Measurements from ENCODE around the gene EIF3J. TPM values are rescaled to one million over a fixed set of nuclear protein-coding genes. Genes with fewer than 3 reads are reported as not detected.

Gene EIF3J
- total and polyA plus RNA-seq, 3 donors from 2014 or later: 33.4 to 65.6 (median 60.3) TPM

GRCh38 chr15:44532689-44533088 lies 4.3 kb upstream of the EIF3J start:
- Histone ChIP-seq H3K4me3 (no peak overlapping the region), H3K36me3 (ENCODE audit: low read depth, missing control alignments) (no peaks in the 10 kb centered on the region), H3K4me1 (peaks cover under 1% of the 10 kb centered on the region), H3K27me3 (no peaks in the 10 kb centered on the region), H3K27ac (no peak overlapping the region), H3K9me3 (no peaks in the 10 kb centered on the region)
- DNase-seq: no peak
- intact Hi-C loops (cut with DNase I; ENCODE audit: low total_unique reads): no loop called here
- TF ChIP-seq CTCF (IDR thresholded peaks at IDR 0.05) (no peak), POLR2A (IDR thresholded peaks at IDR 0.05) (no peak)
- 90 to 99% methylated on average over 3 of the region's 3 CpGs for WGBS, 2 donors

- no peak overlapping the region for H3K4me3 ChIP-seq
- H3K36me3 ChIP-seq (ENCODE audit: low read depth, missing control alignments): no peaks in the 10 kb centered on the region
- no peak for DNase-seq
- TF ChIP-seq POLR2A (IDR thresholded peaks at IDR 0.05) (no peak), CTCF (IDR thresholded peaks at IDR 0.05) (no peak)
- peaks cover 10% of the 10 kb centered on the region for H3K4me1 ChIP-seq
- intact Hi-C loops (cut with DNase I; ENCODE audit: low total_unique reads): no loop called here
- no peak overlapping the region for H3K27ac ChIP-seq
- no peaks in the 10 kb centered on the region for H3K9me3 ChIP-seq
- WGBS, 2 donors: 72 to 87% methylated on average over 8 of the region's 8 CpGs
- H3K27me3 ChIP-seq: no peaks in the 10 kb centered on the region
These were observed 1.9 kb upstream of the EIF3J start for GRCh38 chr15:44535092-44535491.

- Histone ChIP-seq H3K9me3 (no peaks in the 10 kb centered on the region), H3K4me1 (peaks cover 10% of the 10 kb centered on the region), H3K27ac (peak overlapping the region; percentile 93 to 96), H3K27me3 (no peaks in the 10 kb centered on the region), H3K4me3 (peak overlapping the region; percentile 85 to 99), H3K36me3 (ENCODE audit: low read depth, missing control alignments) (no peaks in the 10 kb centered on the region)
- peak; percentile 34 for DNase-seq
- TF ChIP-seq POLR2A (IDR thresholded peaks at IDR 0.05): no peak
- TF ChIP-seq CTCF (IDR thresholded peaks at IDR 0.05): no peak
- intact Hi-C loops (cut with DNase I; ENCODE audit: low total_unique reads): no loop called here
- WGBS, 2 donors: 46 to 53% methylated on average over 36 of the region's 36 CpGs
These were observed 1.2 kb upstream of the EIF3J start for GRCh38 chr15:44535523-44536301.

DNA sequence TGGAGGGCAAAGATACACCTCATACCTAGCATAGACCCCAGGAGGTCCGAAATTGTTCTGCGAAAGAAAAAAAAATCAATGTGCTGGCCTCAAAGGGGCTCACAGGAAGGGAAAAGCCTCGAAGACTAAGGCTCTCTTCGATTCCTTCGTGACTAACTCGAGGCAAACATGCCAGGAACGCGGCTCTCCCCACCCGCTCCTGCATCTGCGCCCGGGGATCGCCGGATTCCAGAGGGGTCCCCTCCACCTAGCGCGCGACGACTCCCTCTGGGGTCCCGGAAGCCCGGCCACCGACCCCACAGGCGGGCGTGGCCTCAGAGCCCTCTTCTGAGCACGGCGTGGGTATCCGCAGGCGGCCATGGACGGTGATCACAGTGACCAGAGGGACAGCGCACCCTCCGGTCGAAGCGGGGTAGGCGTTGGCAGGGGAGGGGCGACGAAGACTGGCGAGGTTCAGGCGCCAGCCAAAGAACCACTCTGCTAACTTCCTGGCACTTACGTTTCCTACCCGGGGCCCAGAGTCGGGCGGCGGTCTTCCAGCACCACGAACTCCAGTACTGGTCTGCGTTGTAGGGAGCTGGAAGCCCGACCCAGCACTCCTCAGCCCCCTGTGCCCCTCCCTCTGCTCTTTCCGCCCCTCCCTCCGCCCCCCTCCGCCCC lies 515 bp upstream of the EIF3J start:
- Histone ChIP-seq H3K36me3 (ENCODE audit: low read depth, missing control alignments) (no peaks in the 10 kb centered on the region), H3K27ac (peak overlapping the region; percentile 93 to 96), H3K4me1 (peaks cover 10% of the 10 kb centered on the region), H3K4me3 (peak overlapping the region; percentile 85 to 99), H3K27me3 (no peaks in the 10 kb centered on the region), H3K9me3 (no peaks in the 10 kb centered on the region)
- intact Hi-C loops (cut with DNase I; ENCODE audit: low total_unique reads): no loop called here
- no peak for DNase-seq
- 0 to 1% methylated on average over 17 to 33 of the region's 47 CpGs for WGBS, 2 donors
- TF ChIP-seq POLR2A (IDR thresholded peaks at IDR 0.05): no peak
- peak in 2 of 3 experiments; percentile 44 to 49 for TF ChIP-seq CTCF (IDR thresholded peaks at IDR 0.05)

Measured in testis (tissue), 3 donors.